Fibroblast of pulmonary artery (primary cell): ENCODE data around the gene ATXN7L1.

Source experiments
- DNase-seq: peaks from one replicate; pipeline ENCODE4 v3.0.0-alpha.2; 2010; ENCODE audit warnings: low read depth
- H3K4me3 ChIP-seq: replicated peaks from 2 replicates; pipeline ENCODE4 v1.5.1; 2011; ENCODE audit warnings: low read depth, mild to moderate bottlenecking, control low read depth, low read length, moderate library complexity
- TF ChIP-seq, protein P1 (sequence below): IDR thresholded peaks from 2 replicates; pipeline ENCODE4 v1.5.1; 2011; ENCODE audit warnings: mild to moderate bottlenecking, control low read depth, low read length, inconsistent platforms; ENCODE audit errors: missing control alignments

ATXN7L1 gene

GRCh38 chr7:105880571-105881330, 4.4 kb upstream of the ATXN7L1 start:
- TF ChIP-seq, protein P1, sequence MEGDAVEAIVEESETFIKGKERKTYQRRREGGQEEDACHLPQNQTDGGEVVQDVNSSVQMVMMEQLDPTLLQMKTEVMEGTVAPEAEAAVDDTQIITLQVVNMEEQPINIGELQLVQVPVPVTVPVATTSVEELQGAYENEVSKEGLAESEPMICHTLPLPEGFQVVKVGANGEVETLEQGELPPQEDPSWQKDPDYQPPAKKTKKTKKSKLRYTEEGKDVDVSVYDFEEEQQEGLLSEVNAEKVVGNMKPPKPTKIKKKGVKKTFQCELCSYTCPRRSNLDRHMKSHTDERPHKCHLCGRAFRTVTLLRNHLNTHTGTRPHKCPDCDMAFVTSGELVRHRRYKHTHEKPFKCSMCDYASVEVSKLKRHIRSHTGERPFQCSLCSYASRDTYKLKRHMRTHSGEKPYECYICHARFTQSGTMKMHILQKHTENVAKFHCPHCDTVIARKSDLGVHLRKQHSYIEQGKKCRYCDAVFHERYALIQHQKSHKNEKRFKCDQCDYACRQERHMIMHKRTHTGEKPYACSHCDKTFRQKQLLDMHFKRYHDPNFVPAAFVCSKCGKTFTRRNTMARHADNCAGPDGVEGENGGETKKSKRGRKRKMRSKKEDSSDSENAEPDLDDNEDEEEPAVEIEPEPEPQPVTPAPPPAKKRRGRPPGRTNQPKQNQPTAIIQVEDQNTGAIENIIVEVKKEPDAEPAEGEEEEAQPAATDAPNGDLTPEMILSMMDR, result no peak
- no peak for DNase-seq
- H3K4me3 ChIP-seq, result no peak overlapping the region

DNA sequence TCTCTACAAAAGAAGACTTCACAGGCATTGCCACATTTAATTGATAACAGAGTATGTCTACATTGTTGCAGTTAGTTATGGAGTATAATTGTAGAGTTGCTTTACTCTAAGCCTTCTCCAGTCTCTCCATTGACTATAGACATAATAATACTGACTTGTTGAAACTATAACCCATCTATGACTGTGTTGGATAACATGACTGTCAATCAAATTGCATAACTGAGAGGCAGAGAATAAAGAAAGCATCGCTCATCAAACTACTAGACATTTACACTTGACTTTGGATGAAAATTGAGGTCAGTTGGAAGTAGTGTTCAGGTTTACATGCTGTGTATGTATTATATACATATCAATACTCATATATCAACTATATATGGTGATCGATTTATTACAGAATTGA, 3.4 kb upstream of the ATXN7L1 start:
- H3K4me3 ChIP-seq, result no peak overlapping the region
- TF ChIP-seq, protein P1, result no peak
- DNase-seq, result no peak

DNA sequence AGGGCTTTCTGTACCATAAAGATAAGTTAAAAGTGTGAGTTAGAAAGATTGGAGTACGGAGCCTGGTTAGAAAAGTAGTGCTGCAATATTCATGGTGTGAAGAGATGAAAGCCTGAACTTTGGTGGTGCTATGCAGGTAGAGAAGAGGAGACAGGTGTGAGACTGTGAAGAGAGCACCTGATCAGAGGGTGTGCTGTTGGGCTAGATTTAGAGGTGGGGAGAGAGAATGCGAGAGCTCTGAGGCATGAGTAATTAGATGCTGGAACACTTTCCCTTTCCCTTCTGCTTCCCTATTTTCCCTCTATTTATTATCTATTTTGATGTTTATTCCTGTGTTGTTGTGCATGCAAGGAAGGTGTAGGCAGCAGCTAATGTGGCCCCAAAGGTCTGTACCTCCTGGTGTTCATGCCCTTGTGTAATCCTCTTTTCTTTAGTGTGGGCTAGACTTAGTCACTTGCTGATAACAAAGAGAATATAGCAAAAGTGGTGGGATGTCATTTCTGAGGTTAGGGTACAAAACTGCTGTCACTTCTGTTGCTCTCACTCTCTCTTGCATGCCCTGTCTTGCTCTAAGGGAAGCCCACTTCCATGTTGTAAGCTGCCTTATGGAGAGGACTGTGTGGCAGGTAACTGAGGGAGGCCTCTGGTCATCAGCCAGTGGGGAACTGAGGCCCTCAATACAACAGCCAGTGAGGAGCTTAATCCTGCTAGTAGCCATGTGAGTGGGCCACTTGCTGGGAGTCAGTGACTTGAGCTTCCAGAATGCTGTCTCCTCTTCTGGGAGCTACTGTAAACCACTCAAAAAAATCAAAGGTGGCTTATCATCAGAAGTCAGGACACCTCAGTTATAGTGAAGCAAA, 2.6 kb upstream of the ATXN7L1 start:
- DNase-seq, result no peak
- TF ChIP-seq, protein P1, result no peak
- H3K4me3 ChIP-seq, result no peak overlapping the region

- TF ChIP-seq, protein P1, result no peak
- peak overlapping the region; percentile 66 for H3K4me3 ChIP-seq
These were observed 1.3 kb upstream of the ATXN7L1 start for GRCh38 chr7:105877736-105878135.

DNA sequence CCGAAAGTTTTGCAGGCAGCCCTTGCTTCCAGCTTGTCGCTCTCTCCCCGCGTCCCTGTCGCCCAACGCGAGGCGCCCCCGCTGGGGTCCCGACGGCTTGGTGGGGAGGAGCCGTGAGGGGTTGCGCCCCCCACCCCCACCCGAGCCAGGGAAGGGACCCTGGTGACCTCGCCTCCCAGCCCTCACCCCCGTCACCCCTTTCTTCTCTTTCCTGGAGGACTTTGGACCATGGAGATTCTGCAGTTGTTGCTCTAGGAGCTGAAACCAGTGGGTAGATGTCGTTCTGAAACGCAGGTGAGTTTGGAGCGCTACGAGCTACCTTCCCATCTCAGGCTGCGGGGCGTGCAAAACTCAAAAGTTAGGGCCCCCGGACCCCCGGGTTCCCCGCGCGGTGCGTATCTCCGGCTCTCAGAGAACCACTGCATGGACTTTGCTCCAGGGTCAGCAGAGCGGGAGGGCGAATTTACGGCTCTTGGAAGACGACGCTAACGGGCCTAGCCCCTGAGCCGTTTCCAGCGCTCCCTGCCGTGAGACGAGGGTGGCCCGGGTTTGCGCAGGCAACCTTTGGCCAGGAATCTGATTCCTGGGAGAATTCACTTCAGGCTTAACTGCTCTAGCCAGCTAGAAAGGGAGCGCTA, 684 bp upstream of the ATXN7L1 start:
- peak; percentile 58 for DNase-seq
- peak overlapping the region; percentile 66 for H3K4me3 ChIP-seq
- TF ChIP-seq, protein P1, result peak; percentile 14

More at GRCh38 chr7:105877736-105878135, 1.3 kb upstream of the ATXN7L1 start:
- DNase-seq, result peak; percentile 3

DNA sequence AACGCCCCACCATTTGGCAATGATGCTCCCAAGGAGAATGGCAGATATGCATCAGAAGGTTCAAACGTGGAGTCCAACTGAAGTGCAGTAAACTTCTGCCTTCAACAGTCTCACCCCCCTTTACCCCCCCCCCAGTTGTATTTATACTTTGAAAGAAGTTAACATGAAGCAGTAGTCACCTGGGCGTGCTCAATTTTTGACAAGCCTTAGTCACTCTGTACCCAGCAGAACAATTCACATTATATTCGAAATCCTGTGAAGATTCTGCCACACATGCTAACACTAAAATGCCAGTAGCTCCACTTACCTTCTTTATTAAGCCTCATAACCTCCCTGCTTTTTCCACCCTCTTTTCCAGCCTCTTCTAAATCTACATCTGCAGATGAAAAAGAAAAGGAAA, 894 bp downstream of the ATXN7L1 start:
- peak overlapping the region; percentile 79 for H3K4me3 ChIP-seq
- DNase-seq, result peak; percentile 6
- TF ChIP-seq, protein P1, result no peak
